Measurements from ENCODE around the gene PARP8. TPM values are rescaled to one million over a fixed set of nuclear protein-coding genes. Genes with fewer than 3 reads are reported as not detected.

Gene PARP8
- total and polyA plus RNA-seq, 9 of the 15 experiments (the other 6 are each of a cell fraction or from before 2014, with no cell fraction given) = 0.03 to 0.31 TPM; not detected in 7

GRCh38 chr5:50792843-50793242 is 126.4 kb downstream of the PARP8 start (continued):
- TF ChIP-seq, protein P1, sequence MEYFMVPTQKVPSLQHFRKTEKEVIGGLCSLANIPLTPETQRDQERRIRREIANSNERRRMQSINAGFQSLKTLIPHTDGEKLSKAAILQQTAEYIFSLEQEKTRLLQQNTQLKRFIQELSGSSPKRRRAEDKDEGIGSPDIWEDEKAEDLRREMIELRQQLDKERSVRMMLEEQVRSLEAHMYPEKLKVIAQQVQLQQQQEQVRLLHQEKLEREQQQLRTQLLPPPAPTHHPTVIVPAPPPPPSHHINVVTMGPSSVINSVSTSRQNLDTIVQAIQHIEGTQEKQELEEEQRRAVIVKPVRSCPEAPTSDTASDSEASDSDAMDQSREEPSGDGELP (CRISPR knock-in tag; IDR thresholded peaks at IDR 0.05; ENCODE audit: borderline replicate concordance) = no peak
- TF ChIP-seq GTF2F1 (IDR thresholded peaks at IDR 0.05; ENCODE audit: low read depth, low read length) (no peak), YY1 (IDR thresholded peaks at IDR 0.05; ENCODE audit: borderline replicate concordance in 1 of 3, control insufficient read depth in 1 of 3, extremely low read depth in 1 of 3, insufficient read depth in 3 of 3, insufficient read length in 1 of 3, insufficient replicate concordance in 2 of 3, low read depth in 1 of 3, low read length in 2 of 3) (no peak)

GRCh38 chr5:50794812-50795211 is 128.4 kb downstream of the PARP8 start:
- Histone ChIP-seq H3K9me1 (ENCODE audit: control insufficient read depth, insufficient read depth, low read length) (no peaks in the 10 kb centered on the region), H3K36me3 (ENCODE audit: control insufficient read depth, insufficient read depth, low read length) (no peaks in the 10 kb centered on the region), H3K9ac (ENCODE audit: insufficient read depth in 1 of 2, low read depth in 2 of 2, low read length in 2 of 2) (no peak overlapping the region), H3K4me1 (replicated peaks in 1 of 2; ENCODE audit: control insufficient read depth in 2 of 2, insufficient read depth in 2 of 2, low read length in 2 of 2) (no peaks in the 10 kb centered on the region), H2AFZ (ENCODE audit: low read depth, low read length) (no peak overlapping the region), H4K20me1 (replicated peaks; ENCODE audit: control insufficient read depth, insufficient read depth, low read length) (no peaks in the 10 kb centered on the region), H3K27ac (ENCODE audit: extremely low read depth, low read depth, low read length) (no peak overlapping the region), H3K79me2 (ENCODE audit: control insufficient read depth, insufficient read depth, low read length) (no peaks in the 10 kb centered on the region), H3K4me3 (no peak overlapping the region), H3K4me2 (ENCODE audit: insufficient read depth, low read length) (no peak overlapping the region), H3K27me3 (ENCODE audit: control insufficient read depth in 2 of 2, insufficient read depth in 2 of 2, low read length in 2 of 2) (no peaks in the 10 kb centered on the region), H3K9me3 (replicated peaks; ENCODE audit: control insufficient read depth, insufficient read depth, low read depth, low read length) (no peaks in the 10 kb centered on the region; the same call in 1 of the 2 replicates)
- in situ Hi-C loops (cut with MboI) = no loop called here
- no peak for TF ChIP-seq HMGN3 (IDR thresholded peaks at IDR 0.05; ENCODE audit: borderline replicate concordance, extremely low read depth, insufficient read length, low read depth, low read length)
- TF ChIP-seq DACH1 (IDR thresholded peaks at IDR 0.05; ENCODE audit: partially characterized antibody) = no peak
- TF ChIP-seq KLF13 (tag; IDR thresholded peaks at IDR 0.05; ENCODE audit: borderline replicate concordance, low read depth) = no peak
- TF ChIP-seq NR3C1 (CRISPR knock-in tag; IDR thresholded peaks at IDR 0.05) = no peak
- no peak for TF ChIP-seq SMC3 (conservative IDR thresholded peaks at IDR 0.05; ENCODE audit: insufficient read depth, low read depth, low read length)
- no peak for TF ChIP-seq ZNF408 (CRISPR knock-in tag; IDR thresholded peaks at IDR 0.05; ENCODE audit: low read depth)
- no peak for TF ChIP-seq SNAPC5 (CRISPR knock-in tag; IDR thresholded peaks at IDR 0.05)
- TF ChIP-seq ZFP36 (IDR thresholded peaks at IDR 0.05; ENCODE audit: low read depth, low read length, partially characterized antibody) = no peak
- no peak for TF ChIP-seq ZNF431 (CRISPR knock-in tag; IDR thresholded peaks at IDR 0.05)
- no peak for TF ChIP-seq CREB1 (IDR thresholded peaks at IDR 0.05)
- TF ChIP-seq CREB1 (CRISPR knock-in tag; IDR thresholded peaks at IDR 0.05) = no peak
- no peak for TF ChIP-seq RBM34 (IDR thresholded peaks at IDR 0.05; ENCODE audit: borderline replicate concordance, insufficient read depth, low read length)
- TF ChIP-seq, protein P1 (CRISPR knock-in tag; IDR thresholded peaks at IDR 0.05; ENCODE audit: borderline replicate concordance) = no peak
- TF ChIP-seq ZNF134 (CRISPR knock-in tag; conservative IDR thresholded peaks at IDR 0.05) = no peak
- DNase-seq (ENCODE audit: extremely low read depth in 1 of 4, low spot score in 3 of 4) (no peak), FAIRE-seq (no peak), ATAC-seq (no peak)
- BruUV-seq (replicated peaks) = no TSS peak
- ChIA-PET CTCF (ENCODE audit: low intra/inter-chr PET ratio) (no interaction called here), POLR2A (no interaction called here)
- 0% methylated on average over 12 of the region's 12 CpGs for WGBS (ENCODE audit: insufficient coverage, low coverage, missing lambda C conversion rate)
- intact Hi-C loops (cut with micrococcal nuclease) = no loop called here
